Urinary bladder (tissue), 4 donors: ENCODE measurements around the gene RAMP2. TPM values are rescaled to one million over a fixed set of nuclear protein-coding genes. Genes with fewer than 3 reads are reported as not detected.

Source experiments
- DNase-seq: peaks from one replicate; pipeline ENCODE4 v3.0.0-alpha.2; 2015; ENCODE audit errors: extremely low spot score
- H3K27ac ChIP-seq: one replicate; pipeline ENCODE4 v1.5.1; 2013; ENCODE audit warnings: low read depth, mild to moderate bottlenecking, moderate library complexity
- H3K36me3 ChIP-seq: one replicate; pipeline ENCODE4 v1.6.1; 2013; ENCODE audit warnings: mild to moderate bottlenecking, moderate library complexity; ENCODE audit not compliant: insufficient read depth
- H3K4me1 ChIP-seq: one replicate; pipeline ENCODE4 v1.6.1; 2013; ENCODE audit warnings: mild to moderate bottlenecking, moderate library complexity; ENCODE audit not compliant: insufficient read depth
- H3K4me3 ChIP-seq: one replicate; pipeline ENCODE4 v1.5.1; 2013; ENCODE audit warnings: low read depth, low read length
- WGBS: extraction: QIAGEN DNeasy Blood & Tissue Kit; methylation state at CpG from one replicate; pipeline ENCODE4 v1.1.7; 2013; 5-methylcytosine and 5-hydroxymethylcytosine counted together
- polyA plus RNA-seq: library from polyadenylated mRNA; stranded (reverse); fragments of 200-250 nt; gene quantifications from one replicate; pipeline ENCODE4 v1.2.3, GENCODE V29; 2013
- total RNA-seq: library from RNA; depleted of rRNA; stranded (reverse); fragments of >200 nt; gene quantifications from one replicate; pipeline ENCODE4 v1.2.3, GENCODE V29; 2014
- donor health status: healthy with polysubstance abuse.
- donor health status: healthy.

The RAMP2 gene
- total and polyA plus RNA-seq, 2 donors, result 16.0 to 51.9 TPM

GRCh38 chr17:42792545-42792944 is 31.5 kb downstream of the RAMP2 start:
- Histone ChIP-seq H3K36me3 (no peaks in the 10 kb centered on the region), H3K4me3 (no peak overlapping the region), H3K27ac (no peak overlapping the region), H3K4me1 (no peaks in the 10 kb centered on the region)
- WGBS, result 65% methylated on average over 5 of the region's 5 CpGs
- no peak for DNase-seq

GRCh38 chr17:42795061-42795460 is 34.0 kb downstream of the RAMP2 start:
- Histone ChIP-seq H3K4me3 (no peak overlapping the region), H3K36me3 (no peaks in the 10 kb centered on the region), H3K4me1 (no peaks in the 10 kb centered on the region), H3K27ac (no peak overlapping the region)
- 72% methylated on average over 4 of the region's 4 CpGs for WGBS
- DNase-seq, result no peak

GRCh38 chr17:42795465-42795864 is 34.4 kb downstream of the RAMP2 start:
- Histone ChIP-seq H3K36me3 (no peaks in the 10 kb centered on the region), H3K4me3 (no peak overlapping the region), H3K27ac (no peak overlapping the region), H3K4me1 (no peaks in the 10 kb centered on the region)
- 82% methylated on average over 10 of the region's 10 CpGs for WGBS
- DNase-seq, result no peak

GRCh38 chr17:42796066-42796758 is 35.2 kb downstream of the RAMP2 start:
- Histone ChIP-seq H3K4me3 (no peak overlapping the region), H3K4me1 (no peaks in the 10 kb centered on the region), H3K36me3 (no peaks in the 10 kb centered on the region), H3K27ac (no peak overlapping the region)
- DNase-seq, result no peak
- 94% methylated on average over 18 of the region's 18 CpGs for WGBS

GRCh38 chr17:42797067-42798007 is 36.3 kb downstream of the RAMP2 start:
- no peaks in the 10 kb centered on the region for H3K4me1 ChIP-seq
- no peaks in the 10 kb centered on the region for H3K36me3 ChIP-seq
- peak overlapping the region; percentile 83 for H3K4me3 ChIP-seq
- 78% methylated on average over 10 of the region's 10 CpGs for WGBS
- no peak overlapping the region for H3K27ac ChIP-seq
- no peak for DNase-seq

GRCh38 chr17:42798011-42798382 is 37.0 kb downstream of the RAMP2 start:
- H3K4me1 ChIP-seq, result no peaks in the 10 kb centered on the region
- H3K27ac ChIP-seq, result no peak overlapping the region
- DNase-seq, result no peak
- H3K4me3 ChIP-seq, result peak overlapping the region; percentile 83
- 18% methylated on average over 10 of the region's 10 CpGs for WGBS
- no peaks in the 10 kb centered on the region for H3K36me3 ChIP-seq

- Histone ChIP-seq H3K36me3 (no peaks in the 10 kb centered on the region), H3K27ac (peak within 1 kb of the TSS; percentile 11), H3K4me3 (peak within 1 kb of the TSS; percentile 83), H3K4me1 (no peaks in the 10 kb centered on the region)
- WGBS, result 25% methylated on average over 66 of the region's 66 CpGs
- peak; percentile 52 for DNase-seq
Measured at GRCh38 chr17:42798383-42799380, 37.7 kb downstream of the RAMP2 start, which contains the start of the genes CNTD1 and COA3. TSS of gene CNTD1 (plus strand) at chr17:42798861. CDS start at chr17:42799068, 207 bp downstream. TSS of gene COA3 (minus strand) at chr17:42798704. CDS start at chr17:42798681, 23 bp downstream.

- H3K27ac ChIP-seq, result no peak overlapping the region
- 39% methylated on average over 2 of the region's 2 CpGs for WGBS
- no peak overlapping the region for H3K4me3 ChIP-seq
- H3K4me1 ChIP-seq, result no peaks in the 10 kb centered on the region
- no peak for DNase-seq
- no peaks in the 10 kb centered on the region for H3K36me3 ChIP-seq
Measured at GRCh38 chr17:42803074-42803883, 42.3 kb downstream of the RAMP2 start.

GRCh38 chr17:42804918-42805367 is 43.9 kb downstream of the RAMP2 start:
- H3K36me3 ChIP-seq, result no peaks in the 10 kb centered on the region
- no peak overlapping the region for H3K4me3 ChIP-seq
- H3K4me1 ChIP-seq, result no peaks in the 10 kb centered on the region
- no peak overlapping the region for H3K27ac ChIP-seq
- 94% methylated on average over 1 of the region's 1 CpG for WGBS
- no peak for DNase-seq

- no peaks in the 10 kb centered on the region for H3K4me1 ChIP-seq
- 85% methylated on average over 1 of the region's 1 CpG for WGBS
- DNase-seq, result no peak
- no peaks in the 10 kb centered on the region for H3K36me3 ChIP-seq
- no peak overlapping the region for H3K27ac ChIP-seq
- H3K4me3 ChIP-seq, result no peak overlapping the region
Measured at GRCh38 chr17:42806249-42806648, 45.2 kb downstream of the RAMP2 start.

GRCh38 chr17:42809250-42809649 is 48.2 kb downstream of the RAMP2 start:
- WGBS, result 22% methylated on average over 3 of the region's 3 CpGs
- Histone ChIP-seq H3K36me3 (peaks cover 1% of the 10 kb centered on the region), H3K27ac (peak overlapping the region; percentile 23), H3K4me3 (no peak overlapping the region), H3K4me1 (no peaks in the 10 kb centered on the region)
- DNase-seq, result no peak
